GF-D8 (cell line): ENCODE measurements around the gene PIK3C2G.
"Not testable (repeated sequence)": the region's sequence is repeated elsewhere in the genome, so short reads cannot be mapped to it uniquely, and the experiment has no call there.

Experiments
- DNase-seq: peaks from one replicate; lab custom pipeline; 2025; lab: John Stamatoyannopoulos, UW

The PIK3C2G gene

DNA sequence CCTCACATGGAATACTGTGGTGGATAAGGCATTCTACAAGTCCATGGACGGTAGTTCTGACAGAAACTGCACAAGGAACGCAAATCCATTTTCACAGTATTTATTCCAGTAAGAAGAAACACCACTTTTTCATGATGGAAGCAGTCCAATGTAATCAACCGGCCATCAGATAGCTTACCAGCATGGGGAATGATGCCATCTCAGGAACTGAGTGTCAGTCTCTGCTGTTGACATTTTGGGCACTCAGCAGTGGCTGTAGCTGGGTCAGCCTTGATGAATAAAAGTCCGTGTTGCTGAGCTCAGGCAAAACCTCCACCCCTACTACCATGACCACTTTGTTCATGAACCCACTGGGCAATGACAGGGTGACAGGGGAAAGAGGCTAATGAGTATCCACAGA is 373.1 kb downstream of the PIK3C2G start:
- DNase-seq, result no peak

DNA sequence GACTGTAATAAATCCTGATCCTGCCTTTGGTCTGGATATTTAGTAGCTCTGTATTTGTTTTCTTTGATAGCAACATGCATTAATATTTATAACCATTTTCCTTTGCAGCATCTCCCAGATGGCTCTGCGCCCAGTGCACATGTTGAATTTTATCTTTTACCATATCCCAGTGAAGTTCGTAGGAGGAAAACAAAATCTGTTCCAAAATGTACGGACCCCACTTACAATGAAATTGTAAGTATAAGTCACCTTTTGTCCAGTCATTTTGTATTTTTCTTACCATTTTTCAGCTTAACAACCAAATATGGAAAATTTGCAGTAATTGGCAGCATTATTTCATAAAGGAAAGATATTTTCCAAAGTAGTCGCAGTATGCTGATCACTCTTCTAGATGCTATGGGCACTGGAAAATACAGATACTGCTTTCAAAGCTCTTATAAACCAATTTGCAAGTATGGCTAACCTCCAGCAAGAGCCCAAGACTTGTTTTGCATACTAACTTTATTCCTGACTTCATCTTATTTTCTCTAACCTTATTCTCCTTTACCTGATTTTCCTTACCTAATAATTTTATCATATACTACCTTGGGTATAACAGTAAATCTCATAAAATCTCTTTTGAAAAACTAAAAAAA is 379.1 kb downstream of the PIK3C2G start:
- no peak for DNase-seq

DNA sequence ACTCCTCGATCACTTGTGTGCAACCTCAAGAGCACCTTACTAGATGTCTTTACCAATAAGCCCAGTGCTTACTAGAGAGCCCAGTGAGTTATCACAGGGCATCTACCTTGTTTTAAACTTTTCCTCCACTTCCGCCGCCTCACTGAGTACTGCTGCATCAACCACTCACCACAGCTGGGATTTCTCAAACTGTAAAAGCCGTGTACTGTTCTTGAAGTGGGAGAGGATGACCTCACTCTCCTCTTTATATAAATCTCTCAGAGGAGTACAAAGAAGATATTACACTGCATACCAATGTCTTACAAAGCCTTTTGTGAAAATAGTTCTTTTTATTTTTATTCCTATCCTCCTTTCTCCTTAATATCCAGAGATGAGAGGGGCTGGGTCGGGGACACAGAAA is 382.4 kb downstream of the PIK3C2G start:
- DNase-seq, result no peak

DNA sequence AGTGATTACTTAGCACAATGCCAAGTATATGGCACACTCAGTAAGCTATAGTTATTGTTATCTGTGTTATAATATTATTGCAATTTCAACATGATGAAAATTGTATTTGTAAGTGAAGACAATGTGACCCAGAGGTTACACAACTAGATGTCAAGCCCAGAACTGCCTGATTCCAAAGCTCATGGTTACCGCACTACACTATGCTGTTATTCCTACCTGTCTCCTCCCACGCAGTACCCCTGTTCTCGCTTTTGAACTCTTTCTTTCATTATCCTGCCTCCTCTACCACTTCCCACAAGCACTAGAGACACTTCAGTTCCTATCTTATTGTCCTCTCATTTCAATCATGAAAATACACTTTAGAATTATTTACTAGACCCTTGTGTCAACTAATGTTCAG is 383.2 kb downstream of the PIK3C2G start:
- no peak for DNase-seq

DNA sequence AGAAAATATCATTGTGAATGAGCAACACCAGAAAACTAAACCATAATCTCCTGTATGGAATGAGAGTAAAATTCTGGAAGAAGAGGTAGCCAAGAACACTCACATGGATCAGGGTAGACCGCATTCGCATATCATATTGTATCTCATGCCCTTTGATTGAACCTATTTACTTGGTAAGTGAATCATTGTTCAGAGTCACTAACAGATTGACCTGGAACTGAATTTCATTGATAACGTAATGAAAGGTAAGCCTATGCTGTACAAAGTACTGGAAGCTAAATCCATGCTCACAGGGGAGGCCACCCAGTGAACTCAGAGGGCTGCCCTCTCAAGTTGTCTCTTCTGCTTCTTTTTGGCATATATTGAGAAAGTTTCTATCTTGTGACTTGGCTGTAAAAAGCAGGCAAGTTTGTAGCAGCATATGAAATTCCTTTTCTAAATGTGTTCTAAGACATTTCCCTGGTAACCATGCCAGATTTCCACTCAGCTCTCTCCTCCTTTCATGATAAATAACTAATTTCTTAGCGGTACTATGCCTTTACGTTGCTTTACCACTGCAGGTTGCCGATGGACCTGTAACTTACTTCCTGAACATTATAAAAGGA is 385.1 kb downstream of the PIK3C2G start:
- no peak for DNase-seq

DNA sequence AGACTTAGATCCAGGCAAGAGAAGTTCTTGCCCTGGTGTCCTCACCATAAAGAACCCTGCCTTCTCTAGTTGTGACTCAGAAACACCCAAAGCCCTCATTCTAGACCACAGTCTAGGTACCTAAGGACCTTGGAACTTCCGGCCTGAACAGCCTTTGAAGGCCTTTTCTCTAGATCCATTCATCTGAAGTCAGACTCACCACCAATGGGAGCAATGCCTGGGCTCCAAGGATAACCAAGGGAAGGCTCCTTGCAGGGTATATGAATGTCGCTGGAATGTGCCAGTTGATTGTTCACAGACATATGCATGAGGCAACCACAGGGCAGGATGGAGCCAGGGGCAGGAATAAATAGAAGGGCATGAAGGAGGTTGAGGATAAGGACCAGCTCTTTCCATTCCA is 390.2 kb downstream of the PIK3C2G start:
- no peak for DNase-seq

DNA sequence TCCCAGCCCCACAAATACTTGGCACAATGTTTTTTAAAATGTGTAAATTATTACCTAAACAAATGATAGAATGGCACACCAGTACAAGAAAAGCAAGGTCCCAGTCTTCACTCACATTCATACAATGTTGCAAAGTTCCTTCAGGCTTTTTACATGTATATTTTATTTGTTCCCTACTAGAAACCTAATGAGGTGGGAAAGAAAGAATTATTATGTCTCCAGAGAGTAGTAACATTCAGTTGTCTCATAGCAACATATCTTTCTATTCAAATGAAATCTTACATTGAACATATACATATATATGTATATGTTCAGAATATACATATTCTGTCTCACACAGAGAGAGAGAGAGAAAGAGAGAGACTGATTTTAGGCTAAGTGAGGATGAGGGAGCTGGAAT is 391.3 kb downstream of the PIK3C2G start:
- DNase-seq, result no peak

DNA sequence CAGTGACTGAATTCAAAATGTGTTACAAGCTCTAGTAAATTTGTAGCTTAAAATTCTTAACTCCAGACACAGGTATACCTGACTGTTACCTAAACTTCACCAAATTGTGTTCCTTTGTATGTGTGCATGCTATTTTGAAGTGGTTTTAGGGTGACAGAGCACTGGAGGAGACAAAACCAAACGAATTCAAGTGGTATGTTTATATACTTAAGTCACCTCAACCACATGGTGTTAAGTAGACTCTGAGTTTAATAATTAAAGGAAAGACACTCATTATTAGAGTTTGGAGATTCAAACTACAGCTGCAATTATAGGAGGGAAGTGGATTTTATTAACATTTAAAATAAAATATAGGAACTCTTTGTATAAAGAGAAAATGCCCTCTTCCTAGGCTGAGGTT is 392.1 kb downstream of the PIK3C2G start:
- no peak for DNase-seq

DNA sequence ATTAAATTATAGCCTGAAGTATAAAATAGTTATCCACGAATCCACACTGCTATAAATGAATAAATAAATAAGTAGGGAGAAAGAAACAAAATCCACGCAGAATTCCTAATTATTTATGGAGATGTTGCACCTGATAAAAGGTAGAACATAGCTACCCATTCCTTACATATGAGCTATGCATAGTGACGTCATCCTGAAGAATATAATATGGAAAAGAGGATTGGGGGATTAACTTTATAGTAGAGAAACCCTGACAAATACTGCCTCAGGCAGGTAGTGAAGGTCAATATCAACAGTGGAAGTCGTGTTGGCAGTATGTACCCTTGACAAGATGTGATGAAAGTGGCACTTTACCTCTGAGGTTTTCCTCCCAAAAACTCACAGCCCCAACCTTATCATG is 394.0 kb downstream of the PIK3C2G start:
- no peak for DNase-seq

DNA sequence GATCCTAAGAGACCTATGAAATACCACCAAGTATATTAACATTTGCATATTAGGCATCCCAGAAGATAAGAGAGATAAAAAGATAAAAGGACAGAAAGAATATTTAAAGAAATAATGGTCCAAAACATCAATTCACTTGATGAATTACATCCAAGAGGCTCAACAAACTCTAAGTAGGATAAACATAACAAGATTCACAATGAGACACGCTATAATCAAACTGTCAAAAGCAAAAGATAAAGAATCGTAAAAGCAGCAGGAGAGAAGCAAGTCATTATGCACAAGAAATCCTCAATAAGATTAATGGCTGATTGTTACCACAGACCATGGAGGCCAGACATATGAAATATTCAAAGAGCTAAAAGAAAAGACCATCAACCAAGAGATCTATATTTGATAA is 396.9 kb downstream of the PIK3C2G start:
- DNase-seq, result no peak

DNA sequence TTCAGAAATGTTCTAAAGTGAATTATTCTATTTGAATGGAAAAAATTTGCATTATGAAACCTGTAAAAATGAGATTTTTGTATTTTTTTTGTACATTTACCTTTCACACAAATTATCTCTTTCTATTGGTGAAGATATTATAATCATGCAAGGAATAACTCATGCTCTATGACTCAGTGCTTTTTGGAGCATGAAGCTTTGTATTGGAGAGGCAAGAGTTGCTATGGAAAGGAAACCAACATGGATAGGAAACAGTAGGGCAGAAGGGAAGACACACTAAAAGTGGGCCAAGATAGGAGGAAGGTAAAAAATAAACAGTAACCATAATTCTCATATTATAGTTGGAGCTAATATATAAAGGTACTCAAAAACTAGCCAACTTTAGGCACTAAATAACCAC is 397.5 kb downstream of the PIK3C2G start:
- DNase-seq, result no peak

DNA sequence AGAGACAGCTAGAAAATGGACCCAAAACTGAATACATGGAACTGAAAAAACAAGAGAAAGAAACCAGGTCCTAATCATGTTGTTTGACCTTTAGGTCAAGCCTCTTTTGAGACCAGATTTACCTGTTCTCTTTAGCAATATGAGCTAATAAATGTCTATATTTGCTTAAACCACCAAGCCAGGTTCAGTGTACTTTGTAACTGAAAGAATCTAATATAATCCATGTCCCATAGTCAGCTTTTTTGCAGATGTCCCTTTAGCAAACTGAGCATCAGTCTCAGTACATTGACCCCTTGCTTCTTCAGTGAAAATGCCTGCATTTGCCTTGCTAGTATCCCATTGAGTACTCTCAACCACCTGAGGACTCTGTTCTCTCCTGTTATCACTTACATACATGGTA is 414.8 kb downstream of the PIK3C2G start:
- DNase-seq, result no peak

DNA sequence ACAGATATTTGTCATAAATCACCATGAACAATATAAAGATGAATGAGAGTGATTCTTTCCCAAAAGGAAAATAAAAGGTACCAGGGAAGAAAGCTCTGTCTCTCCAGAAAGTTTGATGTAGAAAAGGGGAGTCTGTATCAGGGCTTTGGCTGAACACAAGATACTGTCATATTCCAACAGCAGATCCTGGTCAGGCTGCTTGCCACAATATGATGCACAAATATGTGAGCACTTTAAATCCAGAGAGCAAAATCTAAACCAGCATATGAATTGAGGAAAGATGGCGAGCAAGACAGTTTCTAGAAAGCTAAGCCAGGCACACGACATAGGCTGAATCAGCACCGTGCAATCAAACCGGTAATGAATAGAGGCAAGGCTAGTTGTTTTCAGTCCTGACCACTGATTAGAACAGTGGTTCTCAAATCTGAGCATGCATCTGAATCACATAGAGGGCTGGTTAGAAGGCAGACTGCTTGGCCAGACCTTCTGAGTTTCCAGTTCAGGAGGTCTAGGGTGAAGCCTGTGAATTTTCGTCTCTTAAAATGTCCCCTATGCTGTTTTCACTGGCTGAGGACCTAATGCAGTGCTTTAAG is 415.8 kb downstream of the PIK3C2G start:
- DNase-seq, result no peak

DNA sequence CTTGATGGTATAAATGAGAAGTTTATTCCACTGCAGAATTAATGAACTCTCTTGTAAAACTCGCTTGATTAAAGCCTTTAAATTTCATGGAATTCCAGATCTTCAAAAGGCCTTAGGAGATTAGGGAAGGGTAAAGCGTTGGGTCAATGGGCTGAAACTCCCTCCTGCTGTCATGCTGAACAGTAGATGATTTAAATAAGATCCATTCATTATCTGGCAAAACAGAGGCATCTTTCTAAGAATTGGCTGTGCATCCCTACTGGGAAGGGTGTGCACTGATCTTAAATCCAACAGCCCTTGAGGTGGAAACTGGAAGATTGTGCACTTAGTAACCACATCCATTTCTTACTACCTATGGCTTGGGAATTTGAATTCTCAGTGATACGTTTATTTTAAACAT is 420.5 kb downstream of the PIK3C2G start:
- DNase-seq, result no peak

DNA sequence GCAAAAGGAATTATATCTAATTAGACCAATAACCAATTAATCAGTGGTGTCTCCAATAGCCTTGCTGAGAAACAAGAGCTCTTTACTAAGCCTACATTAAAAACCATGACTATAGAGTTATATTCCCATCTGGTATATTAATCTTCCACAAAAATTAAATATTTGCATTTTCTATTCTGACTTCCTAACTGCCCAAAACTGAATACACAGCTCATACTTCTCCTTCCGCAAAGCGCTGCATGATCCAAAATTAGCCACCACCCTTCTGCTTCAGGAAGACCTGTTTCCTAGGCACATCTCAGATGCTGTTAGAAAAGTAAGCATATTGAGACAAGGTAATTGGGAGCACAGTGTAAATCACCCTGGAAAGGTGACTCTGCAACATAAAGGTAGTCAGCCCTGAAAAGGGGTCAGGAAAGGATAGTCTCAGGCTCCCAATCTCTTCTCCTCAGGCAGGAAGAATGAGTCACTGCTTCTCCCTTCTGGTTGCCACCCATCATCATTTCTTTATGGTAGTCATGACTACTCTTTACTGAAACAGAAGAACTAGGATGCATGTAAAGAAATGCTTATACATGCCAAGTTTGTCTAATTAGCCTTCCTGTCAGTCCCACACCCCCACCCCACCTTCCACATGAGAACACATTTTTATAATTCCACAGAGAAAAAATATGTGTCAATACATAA is 422.2 kb downstream of the PIK3C2G start:
- no peak for DNase-seq

DNA sequence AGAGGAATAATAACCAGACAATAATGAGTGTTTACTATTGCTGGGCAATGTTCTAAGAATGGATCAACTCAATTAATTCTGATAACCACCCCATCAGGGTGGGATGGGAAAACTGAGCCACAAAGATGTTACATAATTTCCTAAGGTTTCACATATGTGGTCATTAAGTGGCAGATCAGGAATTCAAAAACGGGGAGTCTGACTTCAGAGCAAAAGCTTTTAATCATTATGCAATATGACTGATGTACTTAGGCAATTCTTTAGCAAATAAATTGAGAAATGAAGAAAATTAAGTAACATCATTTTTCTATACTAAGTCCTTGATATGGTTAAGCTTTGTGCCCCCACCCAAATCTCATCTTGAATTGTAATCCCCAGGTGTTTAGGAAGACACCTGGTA is 423.1 kb downstream of the PIK3C2G start:
- DNase-seq, result no peak

DNA sequence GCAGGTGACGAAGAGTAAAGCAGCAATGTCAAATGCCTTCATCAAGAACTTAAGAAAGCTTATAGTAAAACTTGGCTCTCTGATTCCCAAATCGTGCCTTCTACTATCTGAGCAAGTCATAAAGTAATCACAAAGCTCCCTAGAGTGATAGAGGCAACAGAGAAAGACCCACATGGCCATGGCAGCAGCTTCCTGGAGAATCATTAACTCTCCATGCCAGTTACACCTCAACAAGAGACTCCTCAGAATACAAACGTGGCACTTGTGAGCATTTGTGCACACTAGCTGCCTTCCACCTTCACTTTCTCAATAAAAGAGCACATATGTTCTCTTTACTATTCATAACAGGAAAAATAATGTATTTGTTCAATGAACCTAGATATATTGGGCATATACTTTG is 428.5 kb downstream of the PIK3C2G start:
- DNase-seq, result no peak

DNA sequence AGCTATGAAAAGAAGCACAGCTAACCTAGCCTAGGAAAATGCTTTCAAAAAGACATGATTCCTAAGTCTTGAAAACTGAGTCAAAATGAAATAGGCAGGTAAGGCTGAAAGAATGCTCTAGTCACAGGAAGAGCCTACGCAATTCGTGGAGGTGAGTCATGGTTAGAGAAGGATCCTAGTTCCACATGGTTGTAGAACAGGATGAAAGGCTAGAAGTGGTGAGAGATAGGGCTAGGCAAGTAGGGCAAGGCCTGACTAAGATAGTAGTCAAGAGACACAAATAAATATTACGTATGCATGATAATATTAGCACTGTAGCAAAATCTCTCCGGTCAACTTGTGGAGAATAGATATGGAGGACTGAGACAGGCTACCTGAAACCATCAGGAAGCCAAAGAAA is 429.3 kb downstream of the PIK3C2G start:
- DNase-seq, result no peak

DNA sequence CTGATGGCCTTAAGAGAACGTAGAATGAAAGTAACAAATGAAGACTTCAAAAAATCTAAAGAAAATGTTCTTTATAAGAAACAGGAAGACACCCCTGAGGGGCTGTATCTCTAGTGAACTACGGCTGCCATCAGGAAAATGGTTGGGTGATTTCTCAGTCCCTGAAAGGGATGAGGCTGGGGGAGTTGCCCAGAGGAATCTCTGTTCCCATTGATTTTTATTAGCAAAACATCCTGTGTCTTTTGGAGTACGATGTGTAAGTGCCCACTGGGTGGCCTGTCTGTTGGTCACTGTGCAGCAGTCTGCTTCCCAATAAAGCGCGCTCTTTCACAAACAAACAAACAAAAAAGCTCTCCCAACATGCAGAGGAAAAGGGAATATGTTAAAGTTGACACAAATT is 432.7 kb downstream of the PIK3C2G start:
- not testable (repeated sequence) for DNase-seq

DNA sequence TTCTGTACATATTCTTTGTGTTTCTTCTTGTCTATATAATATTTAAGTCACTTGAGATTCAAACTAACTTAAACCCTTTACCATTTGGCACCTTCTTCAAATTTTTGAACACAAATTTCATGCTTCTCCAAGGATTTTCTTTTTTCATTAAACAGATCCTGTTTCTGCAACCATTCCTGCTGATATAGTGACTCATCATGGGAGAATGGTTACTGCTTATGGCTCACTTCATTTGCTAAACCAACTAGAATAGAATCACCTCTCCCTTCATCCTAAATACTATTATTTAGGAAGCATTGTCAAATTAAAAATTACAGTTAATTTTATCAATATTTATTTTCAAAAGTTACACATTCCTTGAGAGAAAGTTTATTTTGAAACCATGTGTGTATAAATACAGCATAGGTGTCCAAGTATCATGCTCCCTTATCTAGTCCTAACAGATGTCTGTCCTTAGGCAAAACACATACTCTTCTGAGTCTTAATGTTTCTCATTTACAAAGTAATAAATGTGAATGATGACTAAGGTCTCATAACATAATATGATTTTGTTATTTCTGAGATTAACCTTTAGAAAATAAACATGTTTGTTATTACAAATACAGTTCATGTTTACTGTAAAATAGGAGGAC is 435.8 kb downstream of the PIK3C2G start:
- DNase-seq, result no peak
